ENCODE data around the gene ZBTB38. TPM values are rescaled to one million over a fixed set of nuclear protein-coding genes. Genes with fewer than 3 reads are reported as not detected.

Gene ZBTB38
- total RNA-seq, 2 donors from 2014 or later = 27.3 to 28.2 TPM

DNA sequence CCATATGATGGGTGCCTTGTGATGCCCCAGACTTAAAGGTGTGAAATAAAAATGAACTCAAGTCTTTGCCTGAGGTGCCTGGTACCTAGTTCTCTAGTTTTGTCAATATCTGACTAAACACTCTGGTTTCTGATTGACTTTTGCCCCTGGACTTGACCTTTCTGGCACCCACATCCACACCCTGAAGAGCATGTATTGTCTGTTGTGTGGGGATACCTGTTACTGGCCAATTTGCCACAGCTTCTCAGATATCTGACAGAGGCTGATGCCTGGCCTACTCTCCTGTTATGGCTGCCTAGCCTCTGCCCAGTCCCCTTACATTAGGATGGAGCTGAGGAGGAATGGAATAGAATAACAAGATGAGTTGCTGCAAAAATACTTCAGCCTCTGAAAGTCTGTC lies 3.6 kb downstream of the ZBTB38 start:
- Histone ChIP-seq H3K9me3 (ENCODE audit: control insufficient read depth, low read length) (no peaks in the 10 kb centered on the region), H3K27me3 (ENCODE audit: control insufficient read depth, insufficient read depth, low read length, poor library complexity, severe bottlenecking) (no peaks in the 10 kb centered on the region), H3K27ac (ENCODE audit: low read depth, low read length) (no peak overlapping the region), H3K36me3 (ENCODE audit: control insufficient read depth, insufficient read depth, low read length) (no peaks in the 10 kb centered on the region), H3K9ac (ENCODE audit: extremely low read depth, low read length, poor library complexity, severe bottlenecking) (no peak overlapping the region), H3K4me1 (ENCODE audit: control insufficient read depth, insufficient read depth, low read length) (peaks cover 2% of the 10 kb centered on the region), H3K4me3 (ENCODE audit: low read length) (no peak overlapping the region)
- DNase-seq = no peak
- no peaks in the 10 kb centered on the region for H3K9me3 Mint-ChIP-seq
- H3K27ac Mint-ChIP-seq = no peak overlapping the region
- no peaks in the 10 kb centered on the region for H3K36me3 Mint-ChIP-seq (ENCODE audit: low read depth)
- TF ChIP-seq, protein P1, sequence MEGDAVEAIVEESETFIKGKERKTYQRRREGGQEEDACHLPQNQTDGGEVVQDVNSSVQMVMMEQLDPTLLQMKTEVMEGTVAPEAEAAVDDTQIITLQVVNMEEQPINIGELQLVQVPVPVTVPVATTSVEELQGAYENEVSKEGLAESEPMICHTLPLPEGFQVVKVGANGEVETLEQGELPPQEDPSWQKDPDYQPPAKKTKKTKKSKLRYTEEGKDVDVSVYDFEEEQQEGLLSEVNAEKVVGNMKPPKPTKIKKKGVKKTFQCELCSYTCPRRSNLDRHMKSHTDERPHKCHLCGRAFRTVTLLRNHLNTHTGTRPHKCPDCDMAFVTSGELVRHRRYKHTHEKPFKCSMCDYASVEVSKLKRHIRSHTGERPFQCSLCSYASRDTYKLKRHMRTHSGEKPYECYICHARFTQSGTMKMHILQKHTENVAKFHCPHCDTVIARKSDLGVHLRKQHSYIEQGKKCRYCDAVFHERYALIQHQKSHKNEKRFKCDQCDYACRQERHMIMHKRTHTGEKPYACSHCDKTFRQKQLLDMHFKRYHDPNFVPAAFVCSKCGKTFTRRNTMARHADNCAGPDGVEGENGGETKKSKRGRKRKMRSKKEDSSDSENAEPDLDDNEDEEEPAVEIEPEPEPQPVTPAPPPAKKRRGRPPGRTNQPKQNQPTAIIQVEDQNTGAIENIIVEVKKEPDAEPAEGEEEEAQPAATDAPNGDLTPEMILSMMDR (conservative IDR thresholded peaks at IDR 0.05) = no peak
- peaks cover 36% of the 10 kb centered on the region for H3K4me1 Mint-ChIP-seq
- H3K27me3 Mint-ChIP-seq (ENCODE audit: insufficient read depth) = peaks cover 6% of the 10 kb centered on the region
- H3K4me3 Mint-ChIP-seq = no peak overlapping the region

- H3K9ac ChIP-seq (ENCODE audit: extremely low read depth, low read length, poor library complexity, severe bottlenecking) = no peak overlapping the region
- TF ChIP-seq, protein P1 (conservative IDR thresholded peaks at IDR 0.05) = no peak
- no peaks in the 10 kb centered on the region for H3K9me3 Mint-ChIP-seq
- H3K4me3 Mint-ChIP-seq = no peak overlapping the region
- H3K36me3 ChIP-seq (ENCODE audit: control insufficient read depth, insufficient read depth, low read length) = no peaks in the 10 kb centered on the region
- H3K4me3 ChIP-seq (ENCODE audit: low read length) = no peak overlapping the region
- H3K27me3 ChIP-seq (ENCODE audit: control insufficient read depth, insufficient read depth, low read length, poor library complexity, severe bottlenecking) = no peaks in the 10 kb centered on the region
- no peaks in the 10 kb centered on the region for H3K36me3 Mint-ChIP-seq (ENCODE audit: low read depth)
- peaks cover 2% of the 10 kb centered on the region for H3K4me1 ChIP-seq (ENCODE audit: control insufficient read depth, insufficient read depth, low read length)
- no peaks in the 10 kb centered on the region for H3K9me3 ChIP-seq (ENCODE audit: control insufficient read depth, low read length)
- DNase-seq = no peak
- H3K27ac ChIP-seq (ENCODE audit: low read depth, low read length) = no peak overlapping the region
- H3K4me1 Mint-ChIP-seq = peaks cover 29% of the 10 kb centered on the region
- peaks cover 3% of the 10 kb centered on the region for H3K27me3 Mint-ChIP-seq (ENCODE audit: insufficient read depth)
- no peak overlapping the region for H3K27ac Mint-ChIP-seq
Observed at GRCh38 chr3:141372656-141373055, 4.4 kb downstream of the ZBTB38 start.

GRCh38 chr3:141373232-141373631 lies 4.9 kb downstream of the ZBTB38 start:
- H3K4me1 ChIP-seq (ENCODE audit: control insufficient read depth, insufficient read depth, low read length) = no peaks in the 10 kb centered on the region
- H3K27me3 ChIP-seq (ENCODE audit: control insufficient read depth, insufficient read depth, low read length, poor library complexity, severe bottlenecking) = no peaks in the 10 kb centered on the region
- Mint-ChIP-seq H3K9me3 (no peaks in the 10 kb centered on the region), H3K27me3 (ENCODE audit: insufficient read depth) (peaks cover 3% of the 10 kb centered on the region), H3K4me3 (no peak overlapping the region), H3K27ac (no peak overlapping the region), H3K4me1 (peaks cover 23% of the 10 kb centered on the region), H3K36me3 (ENCODE audit: low read depth) (no peaks in the 10 kb centered on the region)
- no peak overlapping the region for H3K9ac ChIP-seq (ENCODE audit: extremely low read depth, low read length, poor library complexity, severe bottlenecking)
- H3K4me3 ChIP-seq (ENCODE audit: low read length) = no peak overlapping the region
- no peak for DNase-seq
- H3K27ac ChIP-seq (ENCODE audit: low read depth, low read length) = no peak overlapping the region
- H3K9me3 ChIP-seq (ENCODE audit: control insufficient read depth, low read length) = no peaks in the 10 kb centered on the region
- H3K36me3 ChIP-seq (ENCODE audit: control insufficient read depth, insufficient read depth, low read length) = no peaks in the 10 kb centered on the region
- TF ChIP-seq, protein P1 (conservative IDR thresholded peaks at IDR 0.05) = no peak

Measured in endodermal cell (in vitro differentiated cells).